ENCODE measurements around the gene KLK1.

Gene KLK1

DNA sequence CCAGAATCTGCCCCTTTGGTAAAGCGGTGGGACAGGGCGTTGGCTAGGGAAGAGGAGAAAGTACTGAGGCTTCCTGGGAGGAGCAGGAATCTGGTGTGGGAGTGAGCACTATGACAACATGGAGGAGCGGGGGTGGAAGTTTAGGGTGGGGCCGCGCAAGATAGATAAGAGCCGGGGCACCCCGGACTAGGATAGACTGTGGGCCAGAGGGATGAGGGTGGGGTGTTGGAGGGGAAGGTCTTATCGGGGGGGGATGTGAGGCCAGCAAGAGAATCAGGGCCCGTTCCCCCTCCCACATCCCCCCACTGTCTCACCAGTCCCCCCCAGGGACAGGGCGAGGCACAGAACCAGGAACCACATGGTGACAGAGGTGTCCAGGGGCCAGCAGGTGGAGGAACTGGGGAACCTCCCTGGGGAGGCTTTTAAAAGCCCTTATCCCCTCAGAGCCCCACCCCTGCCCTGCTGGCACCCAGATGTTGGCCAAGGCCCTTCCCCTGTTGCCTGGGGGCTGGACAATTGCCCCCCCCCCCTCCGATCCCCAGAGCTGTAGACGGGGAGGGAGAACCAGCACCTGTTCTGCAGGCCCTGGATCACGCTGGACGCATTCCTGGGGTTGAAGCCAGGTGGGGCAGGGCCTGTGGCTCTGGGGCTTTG is at the start of gene KLK1:
Gene KLK1, minus strand, starts transcription at position 399 of the 654 bp plus-strand sequence. Its CDS starts 39 bp downstream, at position 360.
- no peak for FAIRE-seq

DNA sequence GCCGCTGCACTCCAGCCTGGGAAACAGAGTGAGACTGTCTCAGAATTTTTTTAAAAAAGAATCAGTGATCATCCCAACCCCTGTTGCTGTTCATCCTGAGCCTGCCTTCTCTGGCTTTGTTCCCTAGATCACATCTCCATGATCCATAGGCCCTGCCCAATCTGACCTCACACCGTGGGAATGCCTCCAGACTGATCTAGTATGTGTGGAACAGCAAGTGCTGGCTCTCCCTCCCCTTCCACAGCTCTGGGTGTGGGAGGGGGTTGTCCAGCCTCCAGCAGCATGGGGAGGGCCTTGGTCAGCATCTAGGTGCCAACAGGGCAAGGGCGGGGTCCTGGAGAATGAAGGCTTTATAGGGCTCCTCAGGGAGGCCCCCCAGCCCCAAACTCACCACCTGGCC is 49.5 kb upstream of the KLK1 start, which contains the start of gene KLK2:
Gene KLK2, plus strand, starts transcription at position 384 of the 400 bp plus-strand sequence. CDS start 35 bp downstream, outside the sequence.
- FAIRE-seq: no peak

DNA sequence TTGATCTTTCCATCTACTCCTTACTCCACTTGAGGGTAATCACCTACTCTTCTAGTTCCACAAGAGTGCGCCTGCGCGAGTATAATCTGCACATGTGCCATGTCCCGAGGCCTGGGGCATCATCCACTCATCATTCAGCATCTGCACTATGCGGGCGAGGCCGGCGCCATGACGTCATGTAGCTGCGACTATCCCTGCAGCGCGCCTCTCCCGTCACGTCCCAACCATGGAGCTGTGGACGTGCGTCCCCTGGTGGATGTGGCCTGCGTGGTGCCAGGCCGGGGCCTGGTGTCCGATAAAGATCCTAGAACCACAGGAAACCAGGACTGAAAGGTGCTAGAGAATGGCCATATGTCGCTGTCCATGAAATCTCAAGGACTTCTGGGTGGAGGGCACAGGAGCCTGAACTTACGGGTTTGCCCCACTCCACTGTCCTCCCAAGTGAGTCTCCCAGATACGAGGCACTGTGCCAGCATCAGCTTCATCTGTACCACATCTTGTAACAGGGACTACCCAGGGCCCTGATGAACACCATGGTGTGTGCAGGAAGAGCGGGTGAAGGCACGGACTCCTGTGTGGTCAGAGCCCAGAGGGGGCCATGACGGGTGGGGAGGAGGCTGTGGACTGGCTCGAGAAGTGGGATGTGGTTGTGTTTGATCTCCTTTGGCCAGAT is 47.0 kb upstream of the KLK1 start:
- no peak for FAIRE-seq

- FAIRE-seq: no peak
Observed at GRCh38 chr19:50869479-50869878, 45.9 kb upstream of the KLK1 start.

GRCh38 chr19:50861496-50862286 is 38.1 kb upstream of the KLK1 start:
- FAIRE-seq: no peak

GRCh38 chr19:50861010-50861409 is 37.4 kb upstream of the KLK1 start:
- FAIRE-seq: no peak

DNA sequence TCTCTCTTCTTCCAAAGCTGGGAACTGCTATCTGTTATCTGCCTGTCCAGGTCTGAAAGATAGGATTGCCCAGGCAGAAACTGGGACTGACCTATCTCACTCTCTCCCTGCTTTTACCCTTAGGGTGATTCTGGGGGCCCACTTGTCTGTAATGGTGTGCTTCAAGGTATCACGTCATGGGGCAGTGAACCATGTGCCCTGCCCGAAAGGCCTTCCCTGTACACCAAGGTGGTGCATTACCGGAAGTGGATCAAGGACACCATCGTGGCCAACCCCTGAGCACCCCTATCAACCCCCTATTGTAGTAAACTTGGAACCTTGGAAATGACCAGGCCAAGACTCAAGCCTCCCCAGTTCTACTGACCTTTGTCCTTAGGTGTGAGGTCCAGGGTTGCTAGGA is 36.3 kb upstream of the KLK1 start:
- FAIRE-seq: no peak

GRCh38 chr19:50858886-50859285 is 35.3 kb upstream of the KLK1 start:
- no peak for FAIRE-seq

GRCh38 chr19:50857366-50857765 is 33.8 kb upstream of the KLK1 start:
- no peak for FAIRE-seq

- no peak for FAIRE-seq
Observed at GRCh38 chr19:50854636-50855410, 31.2 kb upstream of the KLK1 start, which contains the start of gene KLK3. KLK3 (plus strand) TSS chr19:50854915; CDS start chr19:50854956, 41 bp downstream.

GRCh38 chr19:50851620-50852019 is 28.0 kb upstream of the KLK1 start:
- FAIRE-seq: no peak

- FAIRE-seq: no peak
Observed at GRCh38 chr19:50850738-50851137, 27.2 kb upstream of the KLK1 start.

- FAIRE-seq: no peak
Observed at GRCh38 chr19:50844296-50844935, 20.8 kb upstream of the KLK1 start.

DNA sequence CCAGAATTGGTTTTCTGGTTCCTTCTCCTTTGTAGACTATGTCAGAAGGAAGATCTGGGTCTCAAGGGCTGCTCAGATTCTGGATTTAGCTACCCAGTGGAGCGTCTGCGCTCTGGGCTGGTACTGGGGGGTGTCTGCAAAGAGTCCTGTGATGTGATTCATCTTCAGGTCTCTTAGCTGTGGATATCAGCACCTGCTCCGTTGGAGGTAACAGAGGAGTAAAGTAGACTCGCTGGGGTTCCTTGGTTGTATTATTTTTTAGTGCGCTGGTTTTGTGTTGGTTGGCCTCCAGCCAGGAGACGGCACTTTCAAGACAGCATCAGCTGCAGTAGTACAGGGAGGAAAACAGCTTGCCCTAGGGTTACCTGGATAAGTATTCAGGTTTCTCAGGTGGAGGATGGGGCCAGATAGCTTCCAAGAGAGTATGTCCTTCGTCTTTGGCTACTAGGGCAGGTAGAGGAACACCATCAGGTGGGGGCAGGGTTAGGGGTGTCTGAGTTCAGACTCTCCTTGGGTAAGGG is 20.2 kb upstream of the KLK1 start:
- FAIRE-seq: no peak

- FAIRE-seq: no peak
Observed at GRCh38 chr19:50843205-50843604, 19.6 kb upstream of the KLK1 start.

GRCh38 chr19:50842130-50842529 is 18.5 kb upstream of the KLK1 start:
- no peak for FAIRE-seq

DNA sequence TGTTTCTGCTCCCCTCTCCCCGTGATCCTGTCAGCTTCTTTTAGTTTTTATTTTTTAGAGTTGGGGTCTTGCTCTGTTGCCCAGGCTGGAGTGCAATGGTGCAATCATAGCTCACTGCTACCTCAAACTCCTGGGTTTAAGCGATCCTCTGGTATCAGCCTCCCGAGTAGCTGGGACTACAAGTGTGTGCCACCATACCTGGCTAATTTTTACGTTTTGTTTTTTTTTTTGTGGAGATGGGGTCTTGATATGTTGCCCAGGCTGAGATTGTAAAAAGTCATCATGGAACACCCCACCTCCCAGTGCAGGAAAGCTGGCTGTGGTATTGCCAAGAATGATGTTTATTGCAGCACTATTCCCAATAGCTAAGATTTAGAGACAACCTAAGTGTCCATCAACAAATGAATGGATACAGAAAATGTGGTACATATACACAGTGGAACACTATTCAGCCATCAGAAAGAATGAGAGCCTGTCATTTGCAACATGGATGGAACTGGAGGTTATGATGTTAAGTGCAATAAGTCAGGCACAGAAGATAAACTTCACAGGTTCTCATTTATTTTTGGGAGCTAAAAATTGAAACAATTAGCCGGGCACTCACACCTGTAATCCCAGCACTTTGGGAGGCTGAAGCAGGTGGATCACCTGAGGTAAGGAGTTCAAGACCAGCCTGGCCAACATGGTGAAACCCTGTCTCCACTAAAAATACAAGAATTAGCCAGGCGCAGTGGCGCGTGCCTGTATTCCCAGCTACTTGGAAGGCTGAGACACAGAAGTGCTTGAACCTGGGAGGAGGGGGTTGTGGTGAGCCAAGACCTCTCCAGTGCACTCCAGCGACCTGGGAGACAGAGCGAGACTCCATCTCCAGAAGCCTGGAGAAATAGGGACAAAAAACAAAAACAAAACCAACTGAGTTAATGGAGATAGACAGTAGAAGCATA is 16.4 kb upstream of the KLK1 start:
- no peak for FAIRE-seq

GRCh38 chr19:50838239-50838638 is 14.7 kb upstream of the KLK1 start:
- no peak for FAIRE-seq

DNA sequence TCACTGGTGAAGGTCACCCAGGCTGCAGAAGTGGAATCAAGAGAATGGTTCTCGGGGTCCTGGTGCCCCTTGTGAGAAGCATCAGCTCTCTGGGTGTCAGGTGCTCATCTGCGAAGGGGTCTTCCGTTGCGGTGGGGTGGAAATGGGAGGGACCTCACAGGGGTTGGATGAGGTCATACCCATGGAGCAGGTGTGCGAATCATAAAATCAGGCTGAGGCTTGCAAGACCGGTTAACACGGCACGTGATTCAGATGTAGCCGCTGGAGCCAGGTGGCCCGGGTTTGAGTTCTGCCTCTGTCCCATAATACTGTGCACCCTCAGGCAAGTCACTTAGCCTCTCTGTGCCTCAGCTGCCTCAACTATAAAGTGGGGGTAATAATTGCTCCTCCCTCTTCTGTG is 13.7 kb upstream of the KLK1 start:
- no peak for FAIRE-seq

DNA sequence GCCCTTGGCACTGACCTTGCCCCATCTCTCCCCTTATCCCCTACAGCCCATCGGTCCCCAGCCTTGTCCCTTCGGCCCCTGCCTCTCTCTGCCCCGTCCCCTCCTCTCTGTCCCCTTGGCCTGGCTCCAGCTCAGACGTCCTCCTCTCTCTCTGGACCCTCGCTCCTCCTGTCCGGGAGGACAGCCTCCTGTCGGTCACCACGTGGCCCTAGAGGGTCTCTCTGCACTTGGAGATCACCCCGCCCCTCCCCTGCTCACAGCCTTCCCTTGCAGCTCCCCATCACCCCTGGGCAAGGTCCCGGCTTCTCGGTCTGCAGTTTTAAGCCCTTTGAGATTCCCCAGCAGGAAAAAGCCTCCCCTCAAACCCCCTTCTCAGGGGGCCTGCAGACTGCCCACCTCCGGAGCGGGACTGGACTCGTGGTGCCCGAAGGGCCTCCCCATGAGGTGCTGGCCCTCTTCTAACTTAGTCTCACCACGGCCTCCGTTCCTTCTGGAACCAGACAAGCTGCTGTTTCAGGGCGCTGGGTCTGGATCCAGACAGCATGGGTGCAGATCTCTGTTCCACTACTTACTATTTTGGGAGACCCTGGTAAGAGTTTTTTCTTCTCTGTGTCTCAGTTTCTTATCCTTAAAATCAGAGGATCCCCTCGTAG is 13.1 kb upstream of the KLK1 start:
- no peak for FAIRE-seq
